Measurements from ENCODE around the gene RGCC.
"Not testable (repeated sequence)": the region's sequence is repeated elsewhere in the genome, so short reads cannot be mapped to it uniquely, and the experiment has no call there.

DNA sequence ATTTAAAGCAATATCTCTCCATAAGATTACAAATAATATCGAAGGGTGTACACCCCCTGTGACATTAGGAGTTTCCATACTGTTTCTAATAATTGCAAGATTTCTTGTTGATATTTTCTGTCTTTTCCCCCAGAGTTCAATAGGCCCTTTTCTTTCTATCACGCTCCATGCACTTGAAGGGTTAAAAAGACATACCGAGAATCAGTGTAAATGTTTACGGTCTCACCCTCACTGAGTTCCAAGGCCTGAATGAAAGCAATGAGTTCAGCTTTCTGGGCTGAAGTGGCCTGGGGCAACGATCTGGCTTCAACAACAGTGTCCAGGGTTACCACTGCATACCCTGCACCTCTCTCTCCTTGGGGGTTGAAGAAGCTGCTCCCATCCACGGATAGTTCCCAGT lies 36.0 kb upstream of the RGCC start:
- TF ChIP-seq, protein P1, sequence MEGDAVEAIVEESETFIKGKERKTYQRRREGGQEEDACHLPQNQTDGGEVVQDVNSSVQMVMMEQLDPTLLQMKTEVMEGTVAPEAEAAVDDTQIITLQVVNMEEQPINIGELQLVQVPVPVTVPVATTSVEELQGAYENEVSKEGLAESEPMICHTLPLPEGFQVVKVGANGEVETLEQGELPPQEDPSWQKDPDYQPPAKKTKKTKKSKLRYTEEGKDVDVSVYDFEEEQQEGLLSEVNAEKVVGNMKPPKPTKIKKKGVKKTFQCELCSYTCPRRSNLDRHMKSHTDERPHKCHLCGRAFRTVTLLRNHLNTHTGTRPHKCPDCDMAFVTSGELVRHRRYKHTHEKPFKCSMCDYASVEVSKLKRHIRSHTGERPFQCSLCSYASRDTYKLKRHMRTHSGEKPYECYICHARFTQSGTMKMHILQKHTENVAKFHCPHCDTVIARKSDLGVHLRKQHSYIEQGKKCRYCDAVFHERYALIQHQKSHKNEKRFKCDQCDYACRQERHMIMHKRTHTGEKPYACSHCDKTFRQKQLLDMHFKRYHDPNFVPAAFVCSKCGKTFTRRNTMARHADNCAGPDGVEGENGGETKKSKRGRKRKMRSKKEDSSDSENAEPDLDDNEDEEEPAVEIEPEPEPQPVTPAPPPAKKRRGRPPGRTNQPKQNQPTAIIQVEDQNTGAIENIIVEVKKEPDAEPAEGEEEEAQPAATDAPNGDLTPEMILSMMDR (IDR thresholded peaks at IDR 0.05): not testable (repeated sequence)
- TF ChIP-seq POLR2A, POLR2AphosphoS5, EP300 (IDR thresholded peaks at IDR 0.05): not testable (repeated sequence)

Measured in stomach (tissue), 4 donors.